ENCODE data around the gene MTOR. TPM values are rescaled to one million over a fixed set of nuclear protein-coding genes. Genes with fewer than 3 reads are reported as not detected.

The MTOR gene
- total and polyA plus RNA-seq, 10 of the 15 experiments (the other 5 are each of a cell fraction or from before 2014, with no cell fraction given), result 6.6 to 41.8 (median 29.8) TPM

GRCh38 chr1:11184973-11185372 is 77.4 kb downstream of the MTOR start:
- Histone ChIP-seq H3K36me3 (ENCODE audit: control insufficient read depth in 2 of 2, insufficient read depth in 2 of 2, low read length in 1 of 2) (peaks cover 6 to 25% of the 10 kb centered on the region in 2 experiments), H3K4me2 (ENCODE audit: control insufficient read depth, insufficient read depth) (no peak overlapping the region), H3K27me3 (replicated peaks in 1 of 2; ENCODE audit: control insufficient read depth in 2 of 2, insufficient read depth in 2 of 2, low read length in 1 of 2) (no peaks in the 10 kb centered on the region), H3K27ac (ENCODE audit: control insufficient read depth, insufficient read depth) (no peak overlapping the region), H3K4me3 (no peak overlapping the region), H3K4me1 (ENCODE audit: control insufficient read depth, insufficient read depth, low read length) (no peaks in the 10 kb centered on the region), H4K20me1 (ENCODE audit: control insufficient read depth, insufficient read depth) (no peaks in the 10 kb centered on the region), H3K9me3 (replicated peaks; ENCODE audit: control insufficient read depth, insufficient read depth, low read length) (no peaks in the 10 kb centered on the region), H3K9ac (ENCODE audit: control insufficient read depth, insufficient read depth, low read length) (no peak overlapping the region), H3K79me2 (ENCODE audit: control insufficient read depth, insufficient read depth, low read length) (no peaks in the 10 kb centered on the region), H2AFZ (ENCODE audit: control insufficient read depth, low read depth, low read length) (no peak overlapping the region)
- DNase-seq (ENCODE audit: low read depth, low spot score) (no peak), FAIRE-seq (no peak), ATAC-seq (no peak)
- RAD21 ChIA-PET (ENCODE audit: unreplicated experiment), result no interaction called here
- in situ Hi-C loops (cut with MboI) (no loop called here), intact Hi-C loops (cut with micrococcal nuclease; ENCODE audit: unreplicated experiment) (no loop called here)
- WGBS (ENCODE audit: insufficient coverage, insufficient replicate concordance, low lambda C conversion rate, missing lambda C conversion rate), result 96% methylated on average over 1 of the region's 1 CpG
- POLR2A ChIA-PET, result interaction anchor here (0.6 kb wide), 1 partner anchor 13 kb away, joined by 7 read pairs; no protein-coding TSS in a partner anchor
- CTCF ChIA-PET, result interaction anchor here (0.7 to 1.4 kb wide), 3 partner anchors 28 to 57 kb away, joined by 3 to 4 read pairs (median 3); no protein-coding TSS in a partner anchor
- no TSS peak for BruUV-seq (replicated peaks)
- SMC1A ChIA-PET (ENCODE audit: uncharacterized antibody, unreplicated experiment), result interaction anchor here (0.6 kb wide), 2 partner anchors 11 to 77 kb away, joined by 3 read pairs; no protein-coding TSS in a partner anchor
- TF ChIP-seq CBFB (IDR thresholded peaks at IDR 0.05; ENCODE audit: low read depth) (no peak), TCF12 (IDR thresholded peaks at IDR 0.05; ENCODE audit: low read depth, low read length) (no peak), ETV6 (conservative IDR thresholded peaks at IDR 0.05 in 1 of 2, IDR thresholded peaks at IDR 0.05 in 1 of 2; ENCODE audit: borderline replicate concordance in 1 of 2, low read depth in 1 of 2) (no peak), PRDM15 (CRISPR knock-in tag; IDR thresholded peaks at IDR 0.05) (no peak), RCOR1 (conservative IDR thresholded peaks at IDR 0.05; ENCODE audit: low read depth, low read length) (no peak), E2F4 (IDR thresholded peaks at IDR 0.05; ENCODE audit: low read depth, low read length) (no peak), SKIL (IDR thresholded peaks at IDR 0.05; ENCODE audit: low read depth, poor library complexity, severe bottlenecking) (no peak), ESRRA (IDR thresholded peaks at IDR 0.05; ENCODE audit: low read length) (no peak), RAD21 (IDR thresholded peaks at IDR 0.05; ENCODE audit: insufficient read depth, low read depth, low read length) (no peak), NFYA (IDR thresholded peaks at IDR 0.05; ENCODE audit: borderline replicate concordance, low read depth, low read length) (no peak)
- TF ChIP-seq, protein P1, sequence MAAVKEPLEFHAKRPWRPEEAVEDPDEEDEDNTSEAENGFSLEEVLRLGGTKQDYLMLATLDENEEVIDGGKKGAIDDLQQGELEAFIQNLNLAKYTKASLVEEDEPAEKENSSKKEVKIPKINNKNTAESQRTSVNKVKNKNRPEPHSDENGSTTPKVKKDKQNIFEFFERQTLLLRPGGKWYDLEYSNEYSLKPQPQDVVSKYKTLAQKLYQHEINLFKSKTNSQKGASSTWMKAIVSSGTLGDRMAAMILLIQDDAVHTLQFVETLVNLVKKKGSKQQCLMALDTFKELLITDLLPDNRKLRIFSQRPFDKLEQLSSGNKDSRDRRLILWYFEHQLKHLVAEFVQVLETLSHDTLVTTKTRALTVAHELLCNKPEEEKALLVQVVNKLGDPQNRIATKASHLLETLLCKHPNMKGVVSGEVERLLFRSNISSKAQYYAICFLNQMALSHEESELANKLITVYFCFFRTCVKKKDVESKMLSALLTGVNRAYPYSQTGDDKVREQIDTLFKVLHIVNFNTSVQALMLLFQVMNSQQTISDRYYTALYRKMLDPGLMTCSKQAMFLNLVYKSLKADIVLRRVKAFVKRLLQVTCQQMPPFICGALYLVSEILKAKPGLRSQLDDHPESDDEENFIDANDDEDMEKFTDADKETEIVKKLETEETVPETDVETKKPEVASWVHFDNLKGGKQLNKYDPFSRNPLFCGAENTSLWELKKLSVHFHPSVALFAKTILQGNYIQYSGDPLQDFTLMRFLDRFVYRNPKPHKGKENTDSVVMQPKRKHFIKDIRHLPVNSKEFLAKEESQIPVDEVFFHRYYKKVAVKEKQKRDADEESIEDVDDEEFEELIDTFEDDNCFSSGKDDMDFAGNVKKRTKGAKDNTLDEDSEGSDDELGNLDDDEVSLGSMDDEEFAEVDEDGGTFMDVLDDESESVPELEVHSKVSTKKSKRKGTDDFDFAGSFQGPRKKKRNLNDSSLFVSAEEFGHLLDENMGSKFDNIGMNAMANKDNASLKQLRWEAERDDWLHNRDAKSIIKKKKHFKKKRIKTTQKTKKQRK (IDR thresholded peaks at IDR 0.05; ENCODE audit: low read depth, low read length), result no peak
- TF ChIP-seq, protein P2, sequence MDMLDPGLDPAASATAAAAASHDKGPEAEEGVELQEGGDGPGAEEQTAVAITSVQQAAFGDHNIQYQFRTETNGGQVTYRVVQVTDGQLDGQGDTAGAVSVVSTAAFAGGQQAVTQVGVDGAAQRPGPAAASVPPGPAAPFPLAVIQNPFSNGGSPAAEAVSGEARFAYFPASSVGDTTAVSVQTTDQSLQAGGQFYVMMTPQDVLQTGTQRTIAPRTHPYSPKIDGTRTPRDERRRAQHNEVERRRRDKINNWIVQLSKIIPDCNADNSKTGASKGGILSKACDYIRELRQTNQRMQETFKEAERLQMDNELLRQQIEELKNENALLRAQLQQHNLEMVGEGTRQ (IDR thresholded peaks at IDR 0.05; ENCODE audit: borderline replicate concordance, low read depth, low read length), result no peak
